Loucy (cell line): ENCODE data around the gene RGL3.

Experiments
- EZH2phosphoT487 ChIP-seq: fragments of 200-600 bp; IDR thresholded peaks from 2 replicates; pipeline ENCODE4 v1.6.1; 2018; ENCODE audit warnings: antibody characterized with exemption, mild to moderate bottlenecking, moderate library complexity, borderline replicate concordance
- TF ChIP-seq, protein P1 (sequence below): fragments of 200-600 bp; sonication (generic); conservative IDR thresholded peaks from 2 replicates; pipeline ENCODE4 v1.5.1; 2014; ENCODE audit warnings: mild to moderate bottlenecking, antibody characterized with exemption, low read length

DNA sequence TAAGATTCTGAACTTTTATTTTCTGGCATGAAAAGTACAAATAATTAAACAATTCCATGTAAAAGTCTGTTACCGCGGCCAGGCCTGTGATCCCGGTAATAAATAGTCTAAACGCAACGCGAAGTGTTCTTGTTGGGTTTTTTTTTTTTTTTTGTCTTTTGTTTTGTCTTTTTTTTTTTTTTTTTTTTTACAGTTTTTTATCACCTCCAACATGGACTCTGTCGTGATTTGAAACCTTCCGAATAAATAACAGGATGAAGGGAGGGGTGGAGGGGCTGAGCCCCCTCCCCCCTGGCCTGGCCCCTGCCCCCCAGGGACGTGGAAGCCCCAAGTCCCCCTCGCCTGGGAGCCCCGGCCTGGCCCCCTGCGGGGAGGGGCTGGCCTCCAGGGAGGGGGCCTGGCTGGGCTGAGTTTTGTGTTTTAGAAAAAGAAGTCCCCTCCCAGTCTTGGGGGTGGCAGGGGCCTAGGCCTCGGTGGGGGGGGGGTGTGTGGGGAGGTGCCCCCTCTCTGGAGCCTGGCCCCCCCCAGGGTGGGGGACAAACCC is 32.3 kb upstream of the RGL3 start:
- TF ChIP-seq, protein P1, sequence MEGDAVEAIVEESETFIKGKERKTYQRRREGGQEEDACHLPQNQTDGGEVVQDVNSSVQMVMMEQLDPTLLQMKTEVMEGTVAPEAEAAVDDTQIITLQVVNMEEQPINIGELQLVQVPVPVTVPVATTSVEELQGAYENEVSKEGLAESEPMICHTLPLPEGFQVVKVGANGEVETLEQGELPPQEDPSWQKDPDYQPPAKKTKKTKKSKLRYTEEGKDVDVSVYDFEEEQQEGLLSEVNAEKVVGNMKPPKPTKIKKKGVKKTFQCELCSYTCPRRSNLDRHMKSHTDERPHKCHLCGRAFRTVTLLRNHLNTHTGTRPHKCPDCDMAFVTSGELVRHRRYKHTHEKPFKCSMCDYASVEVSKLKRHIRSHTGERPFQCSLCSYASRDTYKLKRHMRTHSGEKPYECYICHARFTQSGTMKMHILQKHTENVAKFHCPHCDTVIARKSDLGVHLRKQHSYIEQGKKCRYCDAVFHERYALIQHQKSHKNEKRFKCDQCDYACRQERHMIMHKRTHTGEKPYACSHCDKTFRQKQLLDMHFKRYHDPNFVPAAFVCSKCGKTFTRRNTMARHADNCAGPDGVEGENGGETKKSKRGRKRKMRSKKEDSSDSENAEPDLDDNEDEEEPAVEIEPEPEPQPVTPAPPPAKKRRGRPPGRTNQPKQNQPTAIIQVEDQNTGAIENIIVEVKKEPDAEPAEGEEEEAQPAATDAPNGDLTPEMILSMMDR: no peak
- no peak for TF ChIP-seq EZH2phosphoT487
